ENCODE measurements around the gene WIPF2.

WIPF2 gene

DNA sequence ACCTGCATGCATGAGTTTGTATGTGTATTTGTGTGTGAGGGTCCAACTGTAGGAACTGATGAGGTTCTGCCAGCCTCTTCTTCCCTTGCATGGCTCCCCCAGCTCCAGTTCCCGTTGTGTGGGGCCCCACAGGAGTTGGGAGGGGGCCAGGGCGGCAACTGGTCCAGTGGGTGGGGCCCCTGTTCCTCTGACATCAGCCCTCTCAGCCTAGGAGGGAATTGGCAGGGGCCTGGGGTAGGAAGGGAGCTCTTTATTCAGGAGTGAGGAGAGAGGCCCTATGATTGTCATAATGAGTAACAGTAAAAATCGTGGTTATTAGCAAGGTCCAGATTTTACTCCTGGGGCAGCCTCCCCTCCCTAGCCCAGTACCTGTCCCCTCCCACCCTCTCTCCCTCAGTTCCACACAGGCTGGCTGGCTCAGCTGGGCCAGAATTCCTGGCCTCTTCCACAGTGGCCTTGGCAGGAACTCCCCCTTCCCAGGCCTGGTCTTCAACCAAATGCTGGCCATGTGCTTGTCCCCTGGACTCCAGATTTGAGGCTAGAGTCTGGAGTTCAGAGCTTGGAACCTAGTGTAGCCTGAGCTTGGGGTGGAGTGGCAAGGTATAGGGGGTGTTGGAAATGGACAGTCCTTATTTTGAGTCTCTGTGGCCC, 108.8 kb downstream of the WIPF2 start:
- no peak for DNase-seq

DNA sequence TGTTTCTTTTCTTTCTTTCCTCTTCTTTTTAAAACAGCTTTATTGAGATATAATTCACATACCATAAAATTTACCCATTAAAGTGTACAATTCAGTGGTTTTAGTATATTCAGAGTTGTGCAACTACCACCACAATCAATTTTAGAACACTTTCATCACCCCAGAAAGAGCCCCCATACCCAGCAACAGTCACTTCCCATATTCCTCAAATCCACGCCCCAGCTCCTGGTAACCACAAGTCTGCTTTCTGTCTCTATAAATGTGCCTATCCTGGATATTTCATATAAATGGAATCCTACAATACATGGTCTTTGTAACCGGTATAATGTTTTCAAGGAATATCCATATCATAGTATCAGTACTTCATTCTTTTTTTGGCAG, 109.3 kb downstream of the WIPF2 start:
- DNase-seq, result no peak

DNA sequence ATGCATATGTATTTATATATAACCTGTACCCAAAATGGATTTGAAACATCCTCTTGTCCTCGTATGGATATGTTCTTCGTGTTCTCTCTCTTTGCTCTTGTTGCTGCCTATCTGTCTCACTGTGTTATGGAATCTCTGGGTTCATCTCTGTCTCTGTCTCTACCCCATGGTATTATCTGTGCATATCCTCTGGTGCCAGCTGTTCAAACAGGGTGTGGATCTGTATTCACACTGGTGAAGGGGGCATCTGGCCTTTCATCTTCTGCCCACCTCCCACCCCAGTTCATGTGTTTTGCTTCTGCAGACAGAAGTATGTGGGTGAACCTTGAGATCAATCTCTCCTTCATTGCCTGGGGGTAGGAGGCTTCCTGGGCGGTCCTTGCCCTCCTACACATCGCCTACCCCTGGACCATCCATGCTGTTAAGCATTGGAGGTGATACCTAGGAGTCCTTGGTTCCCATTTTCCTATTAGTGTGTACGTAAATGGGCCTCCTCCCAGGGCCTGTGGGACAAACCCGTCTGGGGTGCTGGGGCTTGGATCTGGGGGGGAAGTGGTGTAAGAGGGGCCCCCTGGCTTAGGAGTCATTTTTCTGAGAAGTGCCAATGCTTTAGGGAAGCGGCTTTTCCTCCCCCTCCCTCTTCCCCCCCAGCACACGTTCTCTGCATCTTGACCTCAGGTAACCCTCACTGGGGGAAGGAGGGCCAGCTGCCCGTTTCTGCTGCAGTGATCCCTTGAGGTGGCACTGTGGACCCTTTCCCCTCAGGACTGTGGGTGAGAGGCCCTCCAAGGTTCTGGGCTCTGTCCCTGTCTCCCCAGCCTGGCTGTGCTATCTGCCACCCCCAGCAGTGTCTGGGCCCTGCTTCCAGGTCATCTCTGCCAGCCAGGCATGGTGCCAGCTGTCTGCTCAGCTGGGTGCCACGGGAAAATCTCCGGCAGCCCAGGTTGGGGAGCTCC, 111.0 kb downstream of the WIPF2 start:
- no peak for DNase-seq

DNA sequence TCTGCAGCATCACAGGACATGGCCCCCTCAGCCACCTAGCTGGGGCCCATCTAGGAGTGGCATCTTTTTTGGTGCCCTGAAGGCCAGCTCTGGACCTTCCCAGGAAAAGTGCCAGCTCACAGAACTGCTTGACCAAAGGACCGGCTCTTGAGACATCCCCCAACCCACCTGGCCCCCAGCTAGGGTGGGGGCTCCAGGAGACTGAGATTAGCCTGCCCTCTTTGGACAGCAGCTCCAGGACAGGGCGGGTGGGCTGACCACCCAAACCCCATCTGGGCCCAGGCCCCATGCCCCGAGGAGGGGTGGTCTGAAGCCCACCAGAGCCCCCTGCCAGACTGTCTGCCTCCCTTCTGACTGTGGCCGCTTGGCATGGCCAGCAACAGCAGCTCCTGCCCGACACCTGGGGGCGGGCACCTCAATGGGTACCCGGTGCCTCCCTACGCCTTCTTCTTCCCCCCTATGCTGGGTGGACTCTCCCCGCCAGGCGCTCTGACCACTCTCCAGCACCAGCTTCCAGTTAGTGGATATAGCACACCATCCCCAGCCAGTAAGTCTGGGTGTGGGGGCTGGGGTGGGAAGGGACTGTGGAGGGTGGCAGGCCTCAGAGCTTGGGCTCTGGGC, 111.9 kb downstream of the WIPF2 start:
- no peak for DNase-seq

DNA sequence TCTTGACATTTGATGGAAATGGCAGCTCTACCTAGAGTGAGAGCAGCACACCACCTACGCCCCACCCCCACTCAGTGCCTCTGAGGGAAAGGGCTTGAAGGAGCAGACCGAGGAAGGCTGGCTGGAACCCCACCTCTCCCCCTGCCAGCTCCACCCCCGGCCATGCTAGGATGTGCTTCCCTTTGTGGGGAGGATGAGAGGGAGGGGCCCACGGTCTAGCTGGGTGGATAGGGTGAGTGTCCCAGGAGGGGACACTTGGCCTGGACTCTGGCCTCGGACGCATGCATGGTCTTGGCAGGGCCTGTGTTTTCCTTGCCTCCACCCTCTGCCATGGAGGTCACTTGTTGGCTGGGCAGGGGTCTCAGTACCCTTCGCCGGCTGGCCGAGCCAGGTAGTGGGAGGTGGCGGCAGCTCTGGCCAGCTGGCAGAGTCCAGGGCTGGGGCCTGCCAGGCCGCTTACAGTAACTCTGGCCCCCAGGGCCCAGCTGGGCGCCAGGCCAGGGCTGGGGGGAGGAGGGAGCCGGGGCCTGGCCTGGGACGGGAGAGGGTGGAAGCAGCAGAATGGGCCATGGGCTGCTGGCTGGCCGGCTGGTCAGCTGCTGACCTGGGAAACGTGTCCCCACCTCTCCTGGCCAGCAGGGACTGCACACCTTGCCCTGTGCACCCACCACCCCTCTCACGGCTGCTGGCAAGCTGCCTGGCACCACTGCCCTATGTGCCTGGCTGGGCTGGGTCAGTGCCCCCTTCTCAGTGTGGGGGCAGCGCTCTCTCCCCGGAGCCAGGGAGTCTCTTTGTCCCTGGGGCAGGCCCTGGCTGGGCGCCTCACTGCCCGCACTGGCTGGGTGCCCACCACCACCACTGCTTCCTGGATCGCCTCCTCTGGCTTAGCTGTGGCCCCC, 112.9 kb downstream of the WIPF2 start:
- DNase-seq, result no peak

Measured in effector CD4-positive, alpha-beta T cell (primary cell).